ENCODE data around the gene NRM.

NRM gene, protein sequence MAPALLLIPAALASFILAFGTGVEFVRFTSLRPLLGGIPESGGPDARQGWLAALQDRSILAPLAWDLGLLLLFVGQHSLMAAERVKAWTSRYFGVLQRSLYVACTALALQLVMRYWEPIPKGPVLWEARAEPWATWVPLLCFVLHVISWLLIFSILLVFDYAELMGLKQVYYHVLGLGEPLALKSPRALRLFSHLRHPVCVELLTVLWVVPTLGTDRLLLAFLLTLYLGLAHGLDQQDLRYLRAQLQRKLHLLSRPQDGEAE

DNA sequence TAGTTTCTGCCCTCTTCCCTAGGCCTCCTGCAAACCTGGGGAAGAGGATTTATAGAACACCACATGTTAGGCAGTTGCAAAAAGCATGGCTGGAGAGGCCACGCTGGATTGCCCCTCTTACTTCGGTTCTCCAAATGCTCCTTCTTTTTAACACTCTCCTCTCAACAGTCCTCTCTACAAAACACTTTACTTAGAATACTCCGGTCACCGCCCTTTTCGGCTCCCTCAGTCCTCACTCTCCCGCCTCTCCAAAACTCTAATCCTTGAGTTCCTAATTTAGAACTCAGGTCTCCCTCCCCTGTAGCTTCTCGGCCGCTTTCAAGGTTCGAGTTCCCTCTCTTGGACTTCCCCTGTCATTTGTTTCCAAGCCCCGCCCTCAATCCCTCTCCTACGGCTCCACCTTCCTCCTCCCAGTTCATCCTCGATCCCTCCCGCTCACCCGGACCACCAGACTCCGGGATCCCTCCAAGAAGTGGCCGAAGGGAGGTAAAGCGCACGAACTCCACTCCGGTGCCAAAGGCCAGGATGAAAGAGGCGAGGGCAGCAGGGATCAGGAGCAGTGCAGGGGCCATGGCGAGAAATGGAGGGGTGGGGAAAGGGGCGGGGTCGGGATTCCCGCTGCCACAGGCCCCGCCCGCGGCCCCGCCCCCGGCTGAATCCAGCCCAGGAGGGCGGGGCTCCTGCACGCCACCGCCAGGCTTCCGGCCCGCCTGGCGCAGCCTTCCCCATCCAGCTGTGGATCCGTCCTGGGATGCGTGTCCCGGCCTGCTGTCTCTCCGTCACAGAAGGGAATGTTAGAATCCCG is at the start of gene NRM:
Gene NRM (minus strand): TSS at position 582 of the 805 bp plus-strand sequence. CDS start 10 bp downstream, at position 572.
- no peak for DNase-seq (ENCODE audit: low read depth)
- H3K4me3 ChIP-seq (ENCODE audit: low read depth, low read length) = peak within 1 kb of the TSS; percentile 68
- TF ChIP-seq, protein P1, sequence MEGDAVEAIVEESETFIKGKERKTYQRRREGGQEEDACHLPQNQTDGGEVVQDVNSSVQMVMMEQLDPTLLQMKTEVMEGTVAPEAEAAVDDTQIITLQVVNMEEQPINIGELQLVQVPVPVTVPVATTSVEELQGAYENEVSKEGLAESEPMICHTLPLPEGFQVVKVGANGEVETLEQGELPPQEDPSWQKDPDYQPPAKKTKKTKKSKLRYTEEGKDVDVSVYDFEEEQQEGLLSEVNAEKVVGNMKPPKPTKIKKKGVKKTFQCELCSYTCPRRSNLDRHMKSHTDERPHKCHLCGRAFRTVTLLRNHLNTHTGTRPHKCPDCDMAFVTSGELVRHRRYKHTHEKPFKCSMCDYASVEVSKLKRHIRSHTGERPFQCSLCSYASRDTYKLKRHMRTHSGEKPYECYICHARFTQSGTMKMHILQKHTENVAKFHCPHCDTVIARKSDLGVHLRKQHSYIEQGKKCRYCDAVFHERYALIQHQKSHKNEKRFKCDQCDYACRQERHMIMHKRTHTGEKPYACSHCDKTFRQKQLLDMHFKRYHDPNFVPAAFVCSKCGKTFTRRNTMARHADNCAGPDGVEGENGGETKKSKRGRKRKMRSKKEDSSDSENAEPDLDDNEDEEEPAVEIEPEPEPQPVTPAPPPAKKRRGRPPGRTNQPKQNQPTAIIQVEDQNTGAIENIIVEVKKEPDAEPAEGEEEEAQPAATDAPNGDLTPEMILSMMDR (IDR thresholded peaks at IDR 0.05; ENCODE audit: control insufficient read depth, extremely low read depth, insufficient read depth) = no peak

DNA sequence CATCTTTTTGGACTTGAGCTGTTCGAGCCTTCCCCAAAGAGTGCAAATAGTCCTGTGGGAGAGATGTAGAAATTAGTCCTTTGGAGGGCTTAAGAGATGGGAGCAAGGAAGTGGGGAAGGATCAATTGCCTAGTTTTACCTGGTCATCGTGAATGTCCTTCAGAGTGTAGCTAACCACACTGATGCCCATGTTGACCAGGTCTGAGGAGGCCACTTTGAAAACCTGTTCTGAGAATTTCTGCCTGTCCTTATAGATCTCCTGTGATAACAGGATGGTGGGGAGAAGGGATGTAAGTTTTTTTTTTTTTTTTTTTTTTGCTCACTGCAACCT is 49.7 kb upstream of the NRM start:
- TF ChIP-seq, protein P1 (IDR thresholded peaks at IDR 0.05; ENCODE audit: control insufficient read depth, extremely low read depth, insufficient read depth) = no peak
- DNase-seq (ENCODE audit: low read depth) = no peak
- no peak overlapping the region for H3K4me3 ChIP-seq (ENCODE audit: low read depth, low read length)

GRCh38 chr6:30738532-30738931 is 47.7 kb upstream of the NRM start:
- DNase-seq (ENCODE audit: low read depth) = no peak
- TF ChIP-seq, protein P1 (IDR thresholded peaks at IDR 0.05; ENCODE audit: control insufficient read depth, extremely low read depth, insufficient read depth) = no peak
- H3K4me3 ChIP-seq (ENCODE audit: low read depth, low read length) = no peak overlapping the region

DNA sequence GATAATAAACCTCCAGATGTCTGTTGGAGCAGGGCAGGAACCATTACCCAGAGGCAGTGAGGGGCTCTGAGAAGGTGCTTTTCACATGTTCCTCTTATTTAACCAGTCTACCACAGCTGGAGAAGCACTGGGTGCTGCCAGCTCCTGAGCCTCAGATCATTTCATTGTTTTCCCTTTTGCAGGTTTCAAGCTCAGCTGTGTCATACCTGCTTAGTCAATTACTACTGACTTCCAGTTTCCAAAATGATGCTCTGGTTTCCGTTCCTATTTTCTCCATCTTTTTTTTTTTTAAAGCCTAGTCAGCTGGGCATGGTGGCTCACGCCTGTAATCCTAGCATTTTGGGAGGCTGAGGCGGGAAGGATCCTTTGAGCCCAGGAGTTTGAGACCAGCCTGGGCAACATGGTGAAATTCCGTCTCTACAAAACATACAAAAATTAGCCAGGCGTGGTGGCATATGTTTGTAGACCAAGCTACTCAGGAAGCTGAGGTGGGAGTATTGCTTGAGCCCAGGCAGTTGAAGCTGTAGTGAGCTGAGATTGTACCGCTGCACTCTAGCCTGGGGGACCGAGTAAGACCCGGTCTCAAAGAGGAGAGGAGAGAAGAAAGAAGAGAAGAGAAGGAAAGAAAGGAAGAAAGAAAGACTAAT is 45.0 kb upstream of the NRM start:
- TF ChIP-seq, protein P1 (IDR thresholded peaks at IDR 0.05; ENCODE audit: control insufficient read depth, extremely low read depth, insufficient read depth) = no peak
- no peak overlapping the region for H3K4me3 ChIP-seq (ENCODE audit: low read depth, low read length)
- no peak for DNase-seq (ENCODE audit: low read depth)

DNA sequence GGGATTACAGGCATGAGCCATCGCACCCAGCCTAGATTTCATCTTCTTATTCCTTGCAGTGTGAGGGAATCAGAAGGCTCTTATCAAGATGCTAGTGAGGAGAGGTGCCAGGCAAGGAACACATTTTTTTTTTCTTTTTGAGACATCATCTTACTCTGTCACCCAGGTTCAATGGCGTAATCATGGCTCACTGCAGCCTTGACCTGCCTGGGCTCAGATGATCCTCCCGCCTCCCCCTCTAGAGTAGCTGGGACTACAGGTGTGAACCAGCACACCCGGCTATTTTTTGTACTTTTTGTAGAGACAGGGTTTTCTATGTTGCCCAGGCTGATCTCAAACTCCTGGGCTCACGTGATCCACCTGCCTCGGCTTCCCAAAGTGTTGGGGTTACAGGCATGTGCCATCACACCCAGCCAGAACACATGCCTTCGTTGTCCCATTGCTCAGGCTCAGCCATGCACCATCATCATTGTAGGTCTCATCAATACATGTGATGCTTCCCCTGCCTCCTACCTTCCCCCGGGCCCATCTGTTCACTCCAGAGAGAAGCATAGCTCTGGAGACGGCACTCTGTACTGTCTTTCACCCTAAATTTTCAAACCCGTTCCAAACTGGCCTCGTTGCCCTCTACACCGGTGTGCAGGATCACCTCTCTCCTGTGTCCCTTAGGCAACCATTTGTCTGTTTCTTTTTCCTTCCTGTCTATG is 41.6 kb upstream of the NRM start:
- no peak overlapping the region for H3K4me3 ChIP-seq (ENCODE audit: low read depth, low read length)
- no peak for DNase-seq (ENCODE audit: low read depth)
- TF ChIP-seq, protein P1 (IDR thresholded peaks at IDR 0.05; ENCODE audit: control insufficient read depth, extremely low read depth, insufficient read depth) = no peak

DNA sequence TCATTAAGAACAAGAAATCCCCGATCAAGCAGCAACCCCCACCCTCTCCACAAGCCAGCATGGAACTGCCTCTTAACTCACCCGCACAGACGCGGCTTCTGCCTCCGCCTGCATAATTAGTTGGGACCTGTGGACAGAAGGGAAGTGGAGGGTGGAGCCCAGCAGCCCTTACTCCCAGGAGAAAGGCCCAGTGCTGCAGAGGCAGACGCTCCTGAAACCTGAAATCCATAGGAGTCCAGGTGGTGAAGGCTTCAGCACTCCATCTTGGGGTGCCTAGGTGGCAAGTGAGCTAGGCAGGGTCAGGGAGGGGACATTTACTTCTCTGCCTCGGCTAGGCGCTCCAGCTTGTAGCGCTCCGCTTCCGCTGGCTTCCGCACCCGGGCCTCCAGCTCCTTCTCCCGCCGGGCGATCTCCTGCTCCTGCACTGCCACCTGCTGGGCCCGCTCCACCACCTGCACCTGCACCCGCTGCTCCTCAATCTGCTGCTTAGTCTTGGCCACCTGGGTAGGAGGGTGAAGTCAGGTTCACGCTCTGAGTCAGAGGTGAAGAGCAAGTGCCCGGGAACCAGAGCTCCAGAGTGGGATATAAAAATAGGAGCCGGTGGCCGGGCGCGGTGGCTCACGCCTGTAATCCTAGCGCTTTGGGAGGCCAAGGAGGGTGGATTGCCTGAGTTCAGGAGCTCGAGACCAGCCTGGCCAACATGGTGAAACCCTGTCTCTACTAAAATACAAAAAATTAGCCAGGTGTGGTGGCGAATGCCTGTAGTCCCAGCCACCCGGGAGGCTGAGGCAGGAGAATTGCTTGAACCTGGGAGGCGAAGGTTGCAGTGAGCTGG is 40.0 kb upstream of the NRM start:
- no peak for DNase-seq (ENCODE audit: low read depth)
- no peak overlapping the region for H3K4me3 ChIP-seq (ENCODE audit: low read depth, low read length)
- TF ChIP-seq, protein P1 (IDR thresholded peaks at IDR 0.05; ENCODE audit: control insufficient read depth, extremely low read depth, insufficient read depth) = peak; percentile 98
